ENCODE measurements around the gene PGBD5. TPM values are rescaled to one million over a fixed set of nuclear protein-coding genes. Genes with fewer than 3 reads are reported as not detected.

PGBD5 gene
- total RNA-seq, 1 experiment from 2014 or later = not detected

DNA sequence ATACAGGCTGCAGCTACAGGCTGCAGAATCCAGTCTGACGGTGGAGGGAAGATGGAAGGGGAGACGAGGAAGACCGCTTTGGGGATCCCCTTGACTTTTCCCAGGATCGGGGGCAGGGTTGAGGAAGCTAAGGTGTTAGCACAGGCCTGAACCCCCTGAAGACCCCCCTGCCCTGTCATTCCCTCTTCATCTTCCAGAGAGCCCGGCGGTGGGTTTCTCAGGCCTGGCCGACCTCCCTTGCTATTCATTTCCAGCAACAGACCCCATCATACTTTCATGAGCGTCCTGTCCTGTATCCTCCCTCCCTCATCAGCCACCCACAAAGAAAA lies 112.0 kb downstream of the PGBD5 start:
- no peak for DNase-seq
- no peaks in the 10 kb centered on the region for H3K9me3 ChIP-seq
- no peaks in the 10 kb centered on the region; the same call in 1 of the 2 replicates for H3K27me3 ChIP-seq
- no peaks in the 10 kb centered on the region for H3K36me3 ChIP-seq
- no peak overlapping the region for H3K4me3 ChIP-seq

DNA sequence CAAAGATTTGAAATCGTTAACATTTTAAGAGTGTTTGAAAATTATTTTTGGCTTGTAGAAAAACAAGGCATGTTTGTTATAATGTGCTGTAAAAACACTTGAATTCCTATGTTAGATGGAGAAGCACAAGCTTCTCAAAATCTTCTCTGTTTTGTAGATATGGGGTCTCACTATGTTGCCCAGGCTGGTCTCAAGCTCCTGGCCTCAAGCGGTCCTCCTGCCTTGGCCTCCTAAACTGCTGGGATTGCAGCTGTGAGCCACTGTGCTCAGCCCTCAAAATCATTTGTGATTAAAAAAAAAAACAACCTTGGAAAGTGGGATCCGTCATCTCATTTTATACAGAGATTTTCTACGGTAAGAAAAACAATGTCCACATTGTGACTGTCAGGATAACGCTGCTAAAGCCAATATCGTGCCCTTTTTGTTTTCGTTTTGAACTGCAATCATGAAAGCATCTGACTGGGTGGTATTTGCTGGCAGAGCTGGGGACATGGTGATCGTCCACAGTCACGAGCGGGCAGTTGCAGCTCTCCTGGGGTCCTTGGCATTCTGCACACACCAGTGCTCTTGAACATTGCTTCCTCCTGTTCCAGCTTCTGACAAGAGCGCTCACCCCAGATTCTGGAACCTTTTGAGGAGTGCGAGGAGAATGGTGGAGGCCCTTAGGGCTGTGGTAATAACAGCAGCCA lies 112.5 kb downstream of the PGBD5 start:
- H3K27me3 ChIP-seq = no peaks in the 10 kb centered on the region; the same call in 1 of the 2 replicates
- H3K4me3 ChIP-seq = no peak overlapping the region
- no peak for DNase-seq
- no peaks in the 10 kb centered on the region for H3K9me3 ChIP-seq
- no peaks in the 10 kb centered on the region for H3K36me3 ChIP-seq

DNA sequence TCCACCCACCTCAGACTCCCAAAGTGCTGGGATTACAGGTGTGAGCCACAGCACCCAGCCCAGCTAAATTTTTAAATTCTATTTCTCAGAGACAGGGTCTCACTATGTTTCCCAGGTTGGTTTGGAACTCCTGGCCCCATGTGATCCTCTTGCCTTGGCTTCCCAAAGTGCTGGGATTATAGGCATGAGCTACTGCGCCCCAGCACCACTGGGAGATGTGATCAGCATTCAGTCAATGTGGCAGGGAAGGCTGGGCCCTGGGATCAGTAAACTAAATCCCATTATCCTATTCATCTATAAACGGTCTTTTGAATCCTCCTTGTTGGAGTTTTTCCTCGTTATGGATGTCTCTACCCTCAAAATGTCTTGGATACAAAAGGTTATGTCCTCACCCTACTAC lies 113.5 kb downstream of the PGBD5 start:
- Histone ChIP-seq H3K27me3 (no peaks in the 10 kb centered on the region; the same call in 1 of the 2 replicates), H3K4me3 (no peak overlapping the region), H3K9me3 (no peaks in the 10 kb centered on the region), H3K36me3 (no peaks in the 10 kb centered on the region)
- DNase-seq = no peak

DNA sequence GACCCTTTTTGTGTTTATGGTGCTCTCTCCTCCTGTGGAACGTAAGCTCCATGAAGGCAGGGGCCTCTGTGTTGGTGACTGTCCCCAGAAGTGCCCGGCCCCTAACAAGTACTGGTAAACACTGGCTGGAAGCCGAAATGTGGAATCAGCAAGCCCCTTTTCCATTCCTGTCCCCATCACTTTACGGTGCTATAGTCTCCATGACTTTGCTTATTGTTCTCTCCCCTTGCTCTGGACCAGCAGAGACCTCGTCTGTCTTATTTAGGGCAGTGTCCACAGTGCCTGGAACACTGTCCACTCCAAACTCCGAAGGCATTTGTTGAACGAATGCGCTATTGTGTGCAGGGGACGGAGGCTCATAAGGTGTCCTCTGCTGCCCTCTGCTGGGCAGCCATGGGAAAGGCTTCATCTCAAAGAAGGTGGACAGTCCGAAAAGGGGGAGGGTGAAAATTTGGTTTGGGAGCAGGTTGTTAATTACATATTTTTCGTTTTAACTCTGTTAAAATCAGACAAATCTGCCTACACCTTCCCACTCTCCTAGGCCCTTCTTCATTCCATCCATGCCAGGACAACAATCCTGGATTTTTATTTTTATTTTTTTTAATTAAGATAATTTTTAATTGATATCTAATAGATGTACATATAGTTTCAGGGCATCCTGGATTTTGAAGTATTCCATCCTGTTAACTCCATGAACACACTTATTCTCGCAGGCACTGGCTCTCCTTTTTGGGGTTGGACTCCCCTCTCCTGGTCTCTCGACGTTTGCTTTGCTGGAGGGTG lies 115.6 kb downstream of the PGBD5 start:
- peak; percentile 58 for DNase-seq
- H3K4me3 ChIP-seq = no peak overlapping the region
- H3K9me3 ChIP-seq = no peaks in the 10 kb centered on the region
- no peaks in the 10 kb centered on the region for H3K36me3 ChIP-seq
- no peaks in the 10 kb centered on the region; the same call in 1 of the 2 replicates for H3K27me3 ChIP-seq

DNA sequence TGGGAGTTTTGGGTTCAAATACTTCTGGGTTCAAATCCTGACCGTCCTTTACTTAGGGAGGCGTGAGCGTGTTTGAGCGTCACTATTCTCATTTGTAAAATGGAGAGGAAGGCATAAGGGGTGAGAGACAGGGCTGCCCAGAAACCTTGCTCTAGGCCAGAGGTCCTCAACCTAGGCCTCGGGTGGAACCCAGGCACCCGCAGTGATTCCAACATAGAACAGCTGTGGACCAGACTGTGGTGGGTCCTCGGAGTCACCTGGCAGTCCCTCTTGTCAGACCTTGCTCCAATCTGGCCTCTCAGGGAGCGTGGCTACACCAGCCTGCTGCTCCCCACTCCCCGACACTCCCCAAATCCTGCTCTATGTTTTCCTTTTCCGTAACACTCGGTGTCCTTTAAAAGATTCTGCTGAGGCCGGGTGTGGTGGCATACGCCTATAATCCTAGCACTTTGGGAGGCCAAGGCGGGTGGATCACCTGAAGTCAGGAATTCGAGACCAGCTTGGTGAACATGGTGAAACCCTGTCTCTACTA lies 116.4 kb downstream of the PGBD5 start:
- no peak overlapping the region for H3K4me3 ChIP-seq
- DNase-seq = no peak
- no peaks in the 10 kb centered on the region for H3K36me3 ChIP-seq
- H3K27me3 ChIP-seq = no peaks in the 10 kb centered on the region; the same call in 1 of the 2 replicates
- no peaks in the 10 kb centered on the region for H3K9me3 ChIP-seq

DNA sequence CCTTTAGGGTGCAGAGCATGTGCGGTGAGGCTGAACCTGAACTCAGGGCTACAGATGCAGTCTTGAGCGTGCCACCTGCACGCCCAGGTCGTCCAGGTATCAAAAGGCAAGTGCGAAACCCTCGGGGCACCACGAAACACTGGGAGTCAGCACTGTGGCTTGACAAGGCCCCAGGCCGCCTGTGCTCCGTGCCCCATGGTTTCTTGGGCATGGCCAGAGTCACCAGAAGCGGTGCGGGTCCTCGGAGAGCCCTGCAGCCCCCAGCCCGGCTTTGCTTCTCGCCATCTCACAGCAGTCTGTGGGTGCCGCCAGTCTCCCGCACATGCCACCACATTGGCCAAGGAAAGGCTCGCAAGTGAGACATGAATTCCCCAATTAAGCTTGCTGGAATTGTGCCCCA lies 117.3 kb downstream of the PGBD5 start:
- H3K4me3 ChIP-seq = no peak overlapping the region
- no peaks in the 10 kb centered on the region; the same call in 1 of the 2 replicates for H3K27me3 ChIP-seq
- H3K36me3 ChIP-seq = no peaks in the 10 kb centered on the region
- no peaks in the 10 kb centered on the region for H3K9me3 ChIP-seq
- DNase-seq = no peak

DNA sequence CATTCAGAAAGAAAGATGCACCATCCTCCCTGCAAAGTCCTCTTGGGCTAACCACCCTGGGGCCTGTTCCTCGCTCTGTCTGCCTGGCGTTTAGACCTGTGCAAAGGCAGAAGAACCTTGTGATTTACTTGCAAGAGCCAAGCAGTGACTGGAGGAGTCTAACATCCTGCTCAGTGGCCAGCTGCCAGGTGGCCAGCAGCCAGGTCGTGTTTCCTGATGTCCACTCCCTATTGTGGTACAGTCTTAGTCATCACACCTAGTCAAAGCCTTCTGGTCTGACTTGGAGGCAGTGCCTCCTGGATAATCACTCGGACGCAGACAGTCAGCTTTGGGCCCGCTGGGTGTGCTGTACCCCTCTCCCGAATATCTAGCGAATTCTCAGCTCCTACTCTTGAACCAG lies 118.1 kb downstream of the PGBD5 start:
- DNase-seq = peak; percentile 87
- Histone ChIP-seq H3K27me3 (no peaks in the 10 kb centered on the region; the same call in 1 of the 2 replicates), H3K36me3 (no peaks in the 10 kb centered on the region), H3K9me3 (no peaks in the 10 kb centered on the region), H3K4me3 (no peak overlapping the region)

DNA sequence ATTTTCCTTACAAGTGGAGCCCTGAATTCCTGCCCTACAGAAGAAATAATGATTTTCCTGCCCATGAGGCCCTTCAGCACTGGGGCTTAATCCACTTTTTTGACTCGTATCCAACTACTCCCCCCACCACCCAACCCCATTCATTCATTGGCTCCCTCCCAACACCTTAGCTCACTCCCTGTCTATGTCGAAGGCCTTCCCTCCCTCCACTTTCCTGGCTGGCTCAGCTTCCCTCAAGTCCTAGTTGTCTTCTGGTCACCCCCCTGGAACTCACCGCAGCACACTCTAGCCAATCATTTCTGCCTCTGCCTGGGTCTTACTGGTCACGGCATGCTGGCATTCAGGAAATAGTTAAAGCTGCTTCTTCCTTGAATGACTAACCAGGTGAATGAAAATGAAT lies 118.9 kb downstream of the PGBD5 start:
- Histone ChIP-seq H3K36me3 (no peaks in the 10 kb centered on the region), H3K9me3 (no peaks in the 10 kb centered on the region), H3K4me3 (no peak overlapping the region), H3K27me3 (no peaks in the 10 kb centered on the region)
- DNase-seq = no peak

DNA sequence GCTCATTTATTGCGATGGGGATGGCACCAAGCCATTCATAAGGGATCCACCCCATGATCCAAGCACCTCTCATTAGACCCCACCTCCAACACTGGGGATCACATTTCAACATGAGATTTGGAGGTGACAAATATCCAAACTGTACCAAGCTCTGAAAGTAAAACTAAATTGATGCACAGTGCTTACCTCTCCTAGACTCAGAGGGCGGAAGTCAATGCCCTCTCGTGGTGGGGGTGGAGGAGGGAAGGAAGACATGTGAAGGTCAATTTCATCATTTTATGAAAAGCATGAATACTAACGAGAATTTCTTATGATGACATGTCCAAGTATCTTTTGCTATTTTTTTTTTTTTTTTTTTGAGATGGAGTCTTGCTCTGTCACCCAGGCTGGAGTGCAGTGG lies 120.0 kb downstream of the PGBD5 start:
- Histone ChIP-seq H3K27me3 (no peaks in the 10 kb centered on the region), H3K9me3 (no peaks in the 10 kb centered on the region), H3K36me3 (no peaks in the 10 kb centered on the region), H3K4me3 (no peak overlapping the region)
- no peak for DNase-seq

DNA sequence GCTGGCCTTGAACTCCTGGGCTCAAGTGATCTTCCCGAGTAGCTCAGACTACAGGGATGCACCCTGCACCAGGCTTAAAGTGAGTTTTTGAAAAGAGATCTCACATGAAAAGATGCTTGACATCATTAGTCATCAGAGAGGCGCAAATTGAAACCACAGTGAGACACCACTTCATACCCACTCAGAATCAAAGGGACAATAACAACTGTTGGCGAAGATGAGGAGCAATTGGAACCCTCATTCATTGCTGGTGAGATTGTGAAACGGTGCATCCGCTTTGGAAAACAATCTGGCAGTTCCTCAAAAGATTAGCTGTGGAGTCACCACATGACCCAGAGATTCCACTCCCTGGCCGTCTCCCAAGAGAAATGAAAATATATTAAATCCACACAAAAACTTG lies 122.3 kb downstream of the PGBD5 start:
- no peaks in the 10 kb centered on the region for H3K27me3 ChIP-seq
- H3K36me3 ChIP-seq = no peaks in the 10 kb centered on the region
- H3K9me3 ChIP-seq = no peaks in the 10 kb centered on the region
- no peak for DNase-seq
- no peak overlapping the region for H3K4me3 ChIP-seq

DNA sequence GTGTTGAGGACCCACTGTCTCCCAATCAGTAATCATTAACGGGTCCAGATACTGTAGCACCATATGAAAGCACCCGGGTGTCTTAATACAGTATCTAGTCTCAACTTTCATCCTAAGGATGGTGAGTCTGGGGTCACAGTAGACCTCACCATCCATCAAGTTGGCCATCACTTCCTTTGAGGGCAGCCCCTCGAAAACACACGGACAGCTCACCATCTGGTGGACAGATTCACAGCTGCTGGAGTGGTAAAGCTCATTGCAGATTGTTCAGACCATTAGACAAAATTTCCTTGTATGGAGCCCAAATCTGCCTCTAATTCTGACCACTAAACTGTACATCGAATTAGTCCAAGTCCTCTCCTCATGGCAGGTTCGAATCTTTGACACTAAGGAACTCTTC lies 123.1 kb downstream of the PGBD5 start:
- Histone ChIP-seq H3K9me3 (no peaks in the 10 kb centered on the region), H3K36me3 (no peaks in the 10 kb centered on the region), H3K4me3 (no peak overlapping the region), H3K27me3 (no peaks in the 10 kb centered on the region)
- no peak for DNase-seq

DNA sequence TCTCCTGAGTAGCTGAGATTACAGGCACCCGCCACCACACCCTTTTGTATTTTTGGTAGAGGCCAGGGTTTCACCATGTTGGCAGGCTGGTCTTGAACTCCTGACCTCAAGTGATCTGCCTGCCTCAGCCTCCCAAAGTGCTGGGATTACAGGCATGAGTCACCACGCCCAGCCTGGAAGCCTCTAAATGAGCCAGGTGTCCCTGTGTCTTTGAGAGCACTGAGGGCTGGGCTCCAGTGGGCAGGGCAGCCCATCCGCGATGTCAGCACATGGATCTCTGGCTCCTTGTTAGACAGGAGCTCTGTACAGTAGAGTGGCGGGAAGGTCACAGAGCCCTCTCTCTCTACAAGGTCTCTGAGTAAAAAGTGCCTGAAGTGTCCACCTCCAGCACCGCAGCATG lies 124.3 kb downstream of the PGBD5 start:
- no peak overlapping the region for H3K4me3 ChIP-seq
- no peaks in the 10 kb centered on the region for H3K36me3 ChIP-seq
- no peaks in the 10 kb centered on the region for H3K27me3 ChIP-seq
- 0 out of 2 replicates have a peak, but pooled peaks cover 3% of the 10 kb centered on the region for H3K9me3 ChIP-seq
- peak; percentile 28 for DNase-seq

DNA sequence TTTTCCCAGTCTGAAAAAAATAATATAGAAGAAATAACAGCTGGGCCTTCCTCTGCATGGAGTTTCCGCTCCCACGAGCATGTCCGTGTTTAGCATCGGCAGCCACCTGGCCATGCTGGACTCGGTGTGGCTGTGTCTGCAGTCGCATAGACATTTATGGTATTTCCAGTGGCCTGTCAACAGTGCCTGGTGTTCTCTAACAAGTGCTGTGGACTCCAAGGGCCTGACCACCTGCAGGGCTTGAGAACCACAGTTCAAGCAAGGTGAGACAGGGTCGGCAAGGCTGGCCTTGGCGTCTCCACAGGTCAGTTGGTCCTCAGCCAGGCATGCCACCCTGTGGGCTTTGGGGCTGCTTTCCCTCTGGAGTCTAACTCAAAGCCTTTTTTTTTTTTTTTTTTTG lies 124.8 kb downstream of the PGBD5 start:
- no peak for DNase-seq
- Histone ChIP-seq H3K9me3 (0 out of 2 replicates have a peak, but pooled peaks cover 3% of the 10 kb centered on the region), H3K36me3 (no peaks in the 10 kb centered on the region), H3K27me3 (no peaks in the 10 kb centered on the region), H3K4me3 (no peak overlapping the region)

DNA sequence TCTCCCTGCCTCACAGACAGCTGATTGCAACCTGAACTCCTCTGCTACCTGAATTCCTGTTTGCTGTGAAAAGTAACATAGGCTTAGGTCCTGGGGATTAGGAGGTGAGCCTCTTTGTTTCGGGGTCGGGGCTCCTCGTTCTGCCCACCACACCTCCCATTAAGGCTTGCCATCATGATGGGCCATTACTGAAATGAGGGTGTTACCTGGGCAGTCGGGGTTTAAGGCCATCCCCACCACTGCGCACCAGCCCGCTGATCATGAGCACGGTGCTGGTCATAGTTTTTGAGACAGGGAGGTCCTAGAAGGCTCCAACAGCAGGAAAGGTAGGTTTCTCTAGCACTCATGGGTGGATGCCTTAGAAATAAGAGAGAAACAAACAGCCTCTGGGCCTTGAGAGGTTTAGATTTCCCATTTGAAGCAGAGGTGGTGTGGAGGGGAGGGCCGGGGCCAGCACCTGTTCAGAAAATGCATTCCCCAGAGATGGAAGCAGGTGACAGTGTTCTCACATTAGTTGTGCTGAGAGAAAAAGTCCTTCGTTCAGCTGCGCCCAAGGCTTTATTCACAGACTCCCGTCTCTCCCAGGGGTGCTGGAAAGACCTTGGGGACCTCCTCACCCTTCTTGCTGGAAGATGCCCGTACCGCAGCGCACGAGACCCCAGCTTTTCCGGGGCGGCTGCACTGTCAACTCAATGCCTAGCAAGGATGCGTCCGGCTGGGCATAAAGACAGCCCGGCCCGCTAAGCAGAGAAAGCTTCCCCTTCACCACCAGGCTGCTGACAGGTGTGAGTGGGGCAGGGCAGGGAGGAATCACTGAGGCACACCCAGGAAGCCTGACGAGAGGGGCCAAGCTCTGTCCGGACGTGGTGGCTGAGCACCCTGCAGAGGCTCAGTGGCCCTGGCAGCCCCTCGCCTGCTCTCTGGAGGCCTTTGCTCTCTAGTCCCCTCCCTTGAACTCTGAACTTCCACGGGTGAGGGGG lies 125.5 kb downstream of the PGBD5 start:
- H3K27me3 ChIP-seq = no peaks in the 10 kb centered on the region
- no peaks in the 10 kb centered on the region for H3K36me3 ChIP-seq
- DNase-seq = no peak
- no peak overlapping the region for H3K4me3 ChIP-seq
- H3K9me3 ChIP-seq = 0 out of 2 replicates have a peak, but pooled peaks cover 3% of the 10 kb centered on the region

DNA sequence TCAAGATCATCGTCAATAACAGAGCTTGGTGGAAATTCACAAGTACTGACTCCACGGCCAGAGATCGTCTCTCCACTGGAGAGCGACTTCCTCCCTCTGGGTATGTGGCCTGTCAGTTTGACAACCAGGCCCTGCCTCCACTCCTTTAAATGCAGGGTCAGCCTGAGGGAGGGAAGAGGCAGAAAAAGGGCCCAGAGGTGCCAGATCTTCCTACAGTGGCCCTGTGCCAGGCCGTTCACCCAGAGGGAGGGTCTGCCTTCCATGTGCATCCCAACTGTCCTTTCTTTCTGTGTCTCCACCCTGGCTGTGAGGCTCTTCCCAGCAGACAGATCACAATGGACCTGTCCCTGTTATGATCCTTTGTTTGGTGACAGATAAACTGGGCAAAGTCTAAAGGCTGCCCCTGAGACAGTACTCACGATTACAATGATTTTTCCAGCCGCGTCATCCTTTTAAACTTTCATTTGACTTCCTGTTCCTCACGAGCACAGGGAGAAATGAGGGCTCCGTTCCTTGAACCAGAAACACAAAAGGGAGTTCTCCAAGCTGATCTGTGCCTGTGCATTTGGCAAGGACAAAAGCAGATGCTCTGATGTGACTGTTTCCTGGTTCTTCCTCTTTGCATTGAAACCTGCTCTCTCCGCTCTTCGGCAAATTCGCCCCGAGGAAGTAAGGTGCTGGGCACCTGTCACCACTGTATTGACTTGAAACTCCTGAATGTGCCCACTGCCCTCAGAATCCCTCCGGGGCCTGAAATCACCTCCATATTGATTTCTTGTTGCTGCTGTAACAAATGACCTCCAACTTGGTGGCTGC lies 126.7 kb downstream of the PGBD5 start:
- DNase-seq = no peak
- Histone ChIP-seq H3K27me3 (no peaks in the 10 kb centered on the region; the same call in 1 of the 2 replicates), H3K36me3 (no peaks in the 10 kb centered on the region), H3K9me3 (0 out of 2 replicates have a peak, but pooled peaks cover 3% of the 10 kb centered on the region), H3K4me3 (no peak overlapping the region)

DNA sequence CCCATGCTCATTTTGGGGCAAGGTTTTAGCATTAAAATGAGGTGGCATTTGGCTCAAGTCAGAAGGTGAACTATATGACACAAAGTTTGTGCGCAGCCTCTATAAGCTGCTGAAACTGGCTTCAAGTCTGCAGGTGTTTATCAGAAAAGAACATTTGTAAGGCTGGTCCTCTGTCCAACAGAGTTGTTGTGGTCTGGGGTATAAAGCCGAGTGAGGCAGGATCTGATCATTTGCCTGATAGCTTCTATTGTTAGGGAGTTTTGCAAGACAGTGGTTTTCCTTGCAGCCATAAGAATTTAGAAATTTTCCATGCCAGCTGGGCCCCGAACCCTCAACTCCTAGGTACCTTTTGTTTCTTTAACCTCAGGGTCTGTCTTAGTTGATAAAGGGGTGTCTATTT lies 130.8 kb downstream of the PGBD5 start:
- H3K27me3 ChIP-seq = no peaks in the 10 kb centered on the region; the same call in 1 of the 2 replicates
- no peak overlapping the region for H3K4me3 ChIP-seq
- no peak for DNase-seq

More for the DNA sequence above, 130.8 kb downstream of the PGBD5 start:
- Histone ChIP-seq H3K36me3 (no peaks in the 10 kb centered on the region), H3K9me3 (0 out of 2 replicates have a peak, but pooled peaks cover 3% of the 10 kb centered on the region)
